MM.1S (cell line): ENCODE measurements around the gene NFATC1.

Source experiments
- DNase-seq: peaks from one replicate; pipeline ENCODE4 v3.0.0-alpha.2; 2015
- H2AFZ ChIP-seq: fragments of 300-600 bp; sonication (generic); 2 replicates; pipeline ENCODE4 v1.6.0; 2016; ENCODE audit warnings: antibody characterized with exemption, low read length
- H3F3A ChIP-seq: fragments of 300-600 bp; sonication (generic); 2 replicates; pipeline ENCODE4 v1.6.1; 2016; ENCODE audit warnings: mild to moderate bottlenecking, antibody characterized with exemption, low read length, moderate library complexity, mixed read lengths; ENCODE audit not compliant: insufficient read depth
- H3K27ac ChIP-seq: fragments of 300-600 bp; sonication (generic); 2 replicates; pipeline ENCODE4 v1.5.1; 2016; ENCODE audit warnings: mild to moderate bottlenecking, low read length
- H3K27me3 ChIP-seq: fragments of 300-600 bp; sonication (generic); replicated peaks from 2 replicates; pipeline ENCODE4 v1.6.0; 2016; ENCODE audit warnings: low read length; ENCODE audit not compliant: insufficient read depth
- H3K36me3 ChIP-seq: fragments of 300-600 bp; sonication (generic); replicated peaks from 2 replicates; pipeline ENCODE4 v1.6.1; 2016; ENCODE audit warnings: mild to moderate bottlenecking, low read length, mixed read lengths; ENCODE audit not compliant: insufficient read depth
- H3K4me1 ChIP-seq: fragments of 300-600 bp; sonication (generic); 2 replicates; pipeline ENCODE4 v1.6.1; 2016; ENCODE audit warnings: low read length, mixed read lengths
- H3K4me2 ChIP-seq: fragments of 300-600 bp; sonication (generic); 2 replicates; pipeline ENCODE4 v1.6.0; 2016; ENCODE audit warnings: low read depth, low read length
- H3K4me3 ChIP-seq: fragments of 300-600 bp; sonication (generic); 2 replicates; pipeline ENCODE4 v1.5.1; 2016; ENCODE audit warnings: low read length, mixed read lengths
- H3K79me2 ChIP-seq: fragments of 300-600 bp; sonication (generic); 2 replicates; pipeline ENCODE4 v1.6.1; 2016; ENCODE audit warnings: mixed run types, low read length, mixed read lengths
- H3K9ac ChIP-seq: fragments of 300-600 bp; sonication (generic); 2 replicates; pipeline ENCODE4 v1.6.1; 2016; ENCODE audit warnings: low read length, mixed read lengths
- H3K9me2 ChIP-seq: fragments of 300-600 bp; sonication (generic); replicated peaks from 2 replicates; pipeline ENCODE4 v1.6.1; 2016; ENCODE audit warnings: mild to moderate bottlenecking, low read length, mixed read lengths; ENCODE audit not compliant: insufficient read depth
- H3K9me3 ChIP-seq: fragments of 300-600 bp; sonication (generic); replicated peaks from 2 replicates; pipeline ENCODE4 v1.6.1; 2016; ENCODE audit warnings: mild to moderate bottlenecking, low read length, mixed read lengths; ENCODE audit not compliant: insufficient read depth
- H4K20me1 ChIP-seq: fragments of 300-600 bp; sonication (generic); 2 replicates; pipeline ENCODE4 v1.6.1; 2016; ENCODE audit warnings: mild to moderate bottlenecking, low read length, moderate library complexity, mixed read lengths; ENCODE audit not compliant: insufficient read depth
- EZH2 ChIP-seq: fragments of 300-600 bp; sonication (generic); optimal IDR thresholded peaks from 2 replicates; pipeline ENCODE3; 2017; ENCODE audit warnings: low read depth, mild to moderate bottlenecking, antibody characterized with exemption, low read length, mixed read lengths
- EZH2phosphoT487 ChIP-seq: fragments of 300-600 bp; sonication (generic); IDR thresholded peaks from 2 replicates; pipeline ENCODE4 v1.6.1; 2018; ENCODE audit warnings: antibody characterized with exemption, low read length
- TF ChIP-seq, protein P1 (sequence below): fragments of 300-600 bp; sonication (generic); IDR thresholded peaks from 2 replicates; pipeline ENCODE4 v1.5.1; 2016; ENCODE audit warnings: antibody characterized with exemption, low read length, mixed read lengths

Gene NFATC1

GRCh38 chr18:79416022-79416676 is 20.4 kb downstream of the NFATC1 start:
- Histone ChIP-seq H3K9ac (no peak overlapping the region), H3K4me2 (no peak overlapping the region), H3K9me2 (no peaks in the 10 kb centered on the region), H3K27ac (no peak overlapping the region), H3K4me1 (no peaks in the 10 kb centered on the region), H3K79me2 (no peaks in the 10 kb centered on the region), H2AFZ (no peak overlapping the region), H4K20me1 (no peaks in the 10 kb centered on the region), H3K27me3 (no peaks in the 10 kb centered on the region), H3K36me3 (no peaks in the 10 kb centered on the region), H3K4me3 (no peak overlapping the region), H3F3A (no peaks in the 10 kb centered on the region), H3K9me3 (no peaks in the 10 kb centered on the region)
- TF ChIP-seq, protein P1, sequence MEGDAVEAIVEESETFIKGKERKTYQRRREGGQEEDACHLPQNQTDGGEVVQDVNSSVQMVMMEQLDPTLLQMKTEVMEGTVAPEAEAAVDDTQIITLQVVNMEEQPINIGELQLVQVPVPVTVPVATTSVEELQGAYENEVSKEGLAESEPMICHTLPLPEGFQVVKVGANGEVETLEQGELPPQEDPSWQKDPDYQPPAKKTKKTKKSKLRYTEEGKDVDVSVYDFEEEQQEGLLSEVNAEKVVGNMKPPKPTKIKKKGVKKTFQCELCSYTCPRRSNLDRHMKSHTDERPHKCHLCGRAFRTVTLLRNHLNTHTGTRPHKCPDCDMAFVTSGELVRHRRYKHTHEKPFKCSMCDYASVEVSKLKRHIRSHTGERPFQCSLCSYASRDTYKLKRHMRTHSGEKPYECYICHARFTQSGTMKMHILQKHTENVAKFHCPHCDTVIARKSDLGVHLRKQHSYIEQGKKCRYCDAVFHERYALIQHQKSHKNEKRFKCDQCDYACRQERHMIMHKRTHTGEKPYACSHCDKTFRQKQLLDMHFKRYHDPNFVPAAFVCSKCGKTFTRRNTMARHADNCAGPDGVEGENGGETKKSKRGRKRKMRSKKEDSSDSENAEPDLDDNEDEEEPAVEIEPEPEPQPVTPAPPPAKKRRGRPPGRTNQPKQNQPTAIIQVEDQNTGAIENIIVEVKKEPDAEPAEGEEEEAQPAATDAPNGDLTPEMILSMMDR, result no peak
- no peak for TF ChIP-seq EZH2
- no peak for TF ChIP-seq EZH2phosphoT487
- DNase-seq, result no peak

DNA sequence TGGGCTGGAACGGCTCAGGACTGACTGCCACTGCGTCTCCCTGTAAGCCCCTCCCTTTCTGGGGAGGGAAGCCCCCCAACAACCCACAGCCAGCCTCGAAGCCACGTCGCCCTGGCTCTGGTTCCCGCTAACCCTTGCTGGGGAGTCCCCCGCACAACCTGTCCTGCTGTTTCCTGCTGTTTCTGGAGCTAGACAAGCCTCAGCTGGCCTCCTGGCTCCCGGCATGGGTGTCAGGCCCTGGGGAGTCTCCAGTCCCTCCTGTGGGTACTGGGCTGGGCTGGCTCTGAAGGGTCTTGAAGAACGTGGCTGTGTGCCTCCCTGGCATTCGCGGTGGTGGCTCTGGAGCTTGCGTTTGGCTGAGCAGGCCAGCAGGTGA is 20.9 kb downstream of the NFATC1 start:
- Histone ChIP-seq H3K9ac (no peak overlapping the region), H3K79me2 (no peaks in the 10 kb centered on the region), H4K20me1 (no peaks in the 10 kb centered on the region), H3K36me3 (no peaks in the 10 kb centered on the region), H3K4me3 (no peak overlapping the region), H3K27ac (no peak overlapping the region), H3K9me3 (no peaks in the 10 kb centered on the region), H2AFZ (no peak overlapping the region), H3K9me2 (no peaks in the 10 kb centered on the region), H3F3A (no peaks in the 10 kb centered on the region), H3K4me2 (no peak overlapping the region), H3K27me3 (no peaks in the 10 kb centered on the region), H3K4me1 (no peaks in the 10 kb centered on the region)
- TF ChIP-seq EZH2phosphoT487, result no peak
- TF ChIP-seq EZH2, result no peak
- TF ChIP-seq, protein P1, result no peak
- DNase-seq, result no peak

GRCh38 chr18:79418236-79418635 is 22.5 kb downstream of the NFATC1 start:
- Histone ChIP-seq H3K27me3 (no peaks in the 10 kb centered on the region), H3K4me2 (no peak overlapping the region)

More at GRCh38 chr18:79418236-79418635, 22.5 kb downstream of the NFATC1 start:
- no peak overlapping the region for H3K27ac ChIP-seq
- no peaks in the 10 kb centered on the region for H4K20me1 ChIP-seq
- no peaks in the 10 kb centered on the region for H3K36me3 ChIP-seq
- TF ChIP-seq EZH2phosphoT487 (no peak), EZH2 (no peak)
- TF ChIP-seq, protein P1, result no peak
- no peaks in the 10 kb centered on the region for H3K4me1 ChIP-seq
- no peak overlapping the region for H3K9ac ChIP-seq
- no peaks in the 10 kb centered on the region for H3K9me2 ChIP-seq
- H3K79me2 ChIP-seq, result no peaks in the 10 kb centered on the region
- H3F3A ChIP-seq, result no peaks in the 10 kb centered on the region
- no peak overlapping the region for H2AFZ ChIP-seq
- no peak overlapping the region for H3K4me3 ChIP-seq
- no peaks in the 10 kb centered on the region for H3K9me3 ChIP-seq
- no peak for DNase-seq
